Aorta (tissue), 5 donors: ENCODE results near the gene PLXNC1. TPM values are rescaled to one million over a fixed set of nuclear protein-coding genes. Genes with fewer than 3 reads are reported as not detected.

Source experiments
- ATAC-seq: fragments of 200-7000 bp; cut with Tn5 transposase; one replicate; pipeline ENCODE4 v1.9.1; 2022; ENCODE audit warnings: moderate library complexity; ENCODE audit not compliant: low FRiP score
- DNase-seq, 2 donors: peaks; one replicate each; pipeline ENCODE4 v3.0.0-alpha.2; 2020
- H3K27ac ChIP-seq, 2 donors: one replicate each; pipeline ENCODE4 v1.5.1; 2013; ENCODE audit warnings: low read length in 2 of 2, mild to moderate bottlenecking in 2 of 2, moderate library complexity in 2 of 2, control low read depth in 1 of 2, inconsistent platforms in 1 of 2, low read depth in 1 of 2
- H3K27me3 ChIP-seq, 2 donors: one replicate each; pipeline ENCODE4 v1.6.1; 2013; ENCODE audit warnings: control low read depth in 1 of 2, low read length in 1 of 2, mild to moderate bottlenecking in 1 of 2, moderate library complexity in 1 of 2; ENCODE audit not compliant: insufficient read depth in 2 of 2, control insufficient read depth in 1 of 2
- H3K36me3 ChIP-seq, 2 donors: one replicate each; pipeline ENCODE4 v1.6.1; 2013; ENCODE audit warnings: control low read depth in 1 of 2, low read length in 1 of 2, mild to moderate bottlenecking in 1 of 2; ENCODE audit not compliant: insufficient read depth in 2 of 2, control insufficient read depth in 1 of 2
- H3K4me1 ChIP-seq, 2 donors: one replicate each; pipeline ENCODE4 v1.6.1; 2013; ENCODE audit warnings: low read length in 2 of 2, control low read depth in 1 of 2, mild to moderate bottlenecking in 1 of 2, moderate library complexity in 1 of 2; ENCODE audit not compliant: insufficient read depth in 2 of 2, control insufficient read depth in 1 of 2
- H3K4me3 ChIP-seq, 2 donors: one replicate each; pipeline ENCODE4 v1.5.1; 2013; ENCODE audit warnings: low read length in 2 of 2, control low read depth in 1 of 2, mild to moderate bottlenecking in 1 of 2
- H3K9me3 ChIP-seq: one replicate; pipeline ENCODE4 v1.6.1; 2013; ENCODE audit warnings: mild to moderate bottlenecking, low read length; ENCODE audit not compliant: control insufficient read depth
- whole genome bisulfite sequencing, 2 donors: extraction: QIAGEN DNeasy Blood & Tissue Kit; methylation state at CpG; one replicate each; pipeline ENCODE4 v1.1.7; 2013; 5-methylcytosine and 5-hydroxymethylcytosine counted together
- intact Hi-C, 2 donors: fragments of 100-400 bp; cut with DNase I; formaldehyde crosslinking; loops; one replicate each; pipeline versions ENCODE4 v1.14.2 to v1.15.0; 2022
- polyA plus RNA-seq, 2 donors: library from polyadenylated mRNA; stranded (reverse); fragments of 200-250 nt; gene quantifications; one replicate each; pipeline ENCODE4 v1.2.3, GENCODE V29; 2013
- total RNA-seq, 2 donors: library from RNA; stranded (reverse); fragmentation: NEBNext Ultra II Directional; extraction: Animal tissue kit (Norgen Biotek cat#: 25700); gene quantifications; one replicate each; pipeline ENCODE4 v1.2.1, GENCODE V29; 2021
- donor health status: healthy with polysubstance abuse.
- donor health status: Bipolar disorder and iron deficiency.
- donor health status: DM: no; HTN: no; CAD: no.
- donor health status: DM: no; HTN: no; CAD: no.
- donor health status: DM: yes; HTN: yes; CAD: no.

The PLXNC1 gene
- total and polyA plus RNA-seq, 4 donors: 1.2 to 26.8 (median 5.4) TPM

DNA sequence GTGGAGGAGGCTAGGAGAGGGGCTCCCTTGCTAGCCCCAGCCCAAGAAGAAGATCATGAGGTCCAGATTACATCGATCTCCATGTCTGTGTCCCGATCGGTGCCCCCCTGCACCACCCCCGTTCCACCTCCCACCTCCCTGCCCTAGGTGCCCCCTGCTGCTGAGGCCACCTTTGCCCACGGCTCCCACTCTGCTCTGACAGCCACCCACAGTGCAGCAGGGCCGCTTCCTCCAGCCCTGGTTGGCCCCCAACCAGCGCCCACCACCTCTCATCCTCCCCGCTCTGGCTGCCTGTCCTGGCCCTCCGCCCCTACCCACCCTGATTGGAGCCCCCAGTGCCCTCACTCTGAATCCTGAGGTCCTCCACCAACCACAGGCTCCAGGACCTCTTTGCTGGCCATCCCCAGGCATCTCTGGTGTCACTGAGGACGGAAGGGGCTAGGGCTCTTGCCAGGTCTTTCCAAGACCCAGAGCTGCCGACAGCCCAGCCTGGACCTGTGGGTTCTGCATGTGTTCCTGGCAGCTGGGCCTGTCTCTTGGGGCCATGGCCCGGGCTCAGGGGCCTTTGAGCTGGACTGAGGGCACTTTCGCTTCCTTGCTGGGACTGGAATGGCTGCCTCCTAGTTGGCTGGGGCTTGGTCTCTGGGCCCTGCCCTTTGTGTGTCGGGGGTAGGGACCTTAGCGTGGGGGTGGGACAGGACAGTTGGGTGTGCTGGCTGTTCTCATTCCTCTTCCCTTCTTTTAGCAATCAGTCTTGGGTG is 7.2 kb upstream of the PLXNC1 start:
- no peak overlapping the region for H3K27ac ChIP-seq
- no peak overlapping the region for H3K4me3 ChIP-seq
- H3K36me3 ChIP-seq: no peaks in the 10 kb centered on the region
- no peaks in the 10 kb centered on the region for H3K9me3 ChIP-seq
- DNase-seq: no peak
- ATAC-seq: no peak
- H3K4me1 ChIP-seq: no peaks in the 10 kb centered on the region
- intact Hi-C loops: loop anchor here in 1 of 2 donors (10.0 kb wide), 1 partner anchor 294 kb away; no protein-coding TSS in a partner anchor
- WGBS, 2 donors: 88 to 94% methylated on average over 14 to 15 of the region's 15 CpGs
- H3K27me3 ChIP-seq: no peaks in the 10 kb centered on the region

DNA sequence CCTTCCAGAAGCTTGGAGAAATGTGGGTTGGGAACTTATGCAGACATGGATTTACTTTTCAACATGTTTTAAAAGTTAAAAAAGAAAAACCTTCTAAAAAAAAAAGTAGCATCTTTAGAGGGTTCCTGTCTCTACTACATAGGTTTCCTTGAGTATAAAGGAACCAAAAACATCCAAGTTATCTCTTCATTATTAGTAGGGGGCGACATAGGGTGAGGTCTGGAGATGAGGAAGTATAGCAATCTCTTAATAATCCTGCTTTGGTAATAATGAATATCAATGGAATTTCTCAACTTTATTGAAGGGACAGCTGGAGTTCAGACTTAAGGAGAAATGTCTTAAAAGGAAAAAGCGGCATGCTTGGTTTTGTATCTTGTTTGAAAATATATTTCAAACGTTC is 6.5 kb upstream of the PLXNC1 start:
- intact Hi-C loops: loop anchor here in 1 of 2 donors (10.0 kb wide), 1 partner anchor 293 kb away; no protein-coding TSS in a partner anchor
- Histone ChIP-seq H3K4me3 (no peak overlapping the region), H3K36me3 (no peaks in the 10 kb centered on the region), H3K27me3 (no peaks in the 10 kb centered on the region), H3K4me1 (no peaks in the 10 kb centered on the region), H3K9me3 (no peaks in the 10 kb centered on the region), H3K27ac (no peak overlapping the region)
- no peak for ATAC-seq
- DNase-seq: no peak
- WGBS, 2 donors: 86 to 87% methylated on average over 3 of the region's 3 CpGs

DNA sequence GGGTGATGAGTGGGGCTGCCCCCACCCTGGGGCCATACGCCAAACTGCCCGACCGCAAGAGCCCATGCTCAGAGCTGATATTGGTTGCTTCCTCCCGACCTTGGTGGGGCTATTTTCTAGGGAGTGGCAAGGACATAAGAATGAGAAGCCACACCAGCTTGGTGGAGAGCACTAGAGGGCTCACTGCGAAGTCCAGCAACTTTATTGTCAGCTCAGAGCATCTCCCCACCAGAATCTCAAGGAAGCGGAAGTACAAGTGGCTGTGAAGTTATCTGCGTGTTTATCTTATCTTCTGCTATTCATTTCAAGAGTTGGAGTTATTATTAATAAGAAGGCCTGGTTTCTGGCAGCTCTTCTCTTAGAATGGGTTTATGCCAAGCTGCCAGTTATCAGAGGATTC is 4.9 kb upstream of the PLXNC1 start:
- DNase-seq: no peak
- H3K9me3 ChIP-seq: no peaks in the 10 kb centered on the region
- no peaks in the 10 kb centered on the region for H3K36me3 ChIP-seq
- intact Hi-C loops: loop anchor here in 1 of 2 donors (10.0 kb wide), 1 partner anchor 291 kb away; no protein-coding TSS in a partner anchor
- H3K27me3 ChIP-seq: no peaks in the 10 kb centered on the region
- no peak overlapping the region for H3K4me3 ChIP-seq
- H3K27ac ChIP-seq: no peak overlapping the region
- no peaks in the 10 kb centered on the region for H3K4me1 ChIP-seq
- ATAC-seq: no peak
- 75 to 77% methylated on average over 7 of the region's 7 CpGs for WGBS, 2 donors

DNA sequence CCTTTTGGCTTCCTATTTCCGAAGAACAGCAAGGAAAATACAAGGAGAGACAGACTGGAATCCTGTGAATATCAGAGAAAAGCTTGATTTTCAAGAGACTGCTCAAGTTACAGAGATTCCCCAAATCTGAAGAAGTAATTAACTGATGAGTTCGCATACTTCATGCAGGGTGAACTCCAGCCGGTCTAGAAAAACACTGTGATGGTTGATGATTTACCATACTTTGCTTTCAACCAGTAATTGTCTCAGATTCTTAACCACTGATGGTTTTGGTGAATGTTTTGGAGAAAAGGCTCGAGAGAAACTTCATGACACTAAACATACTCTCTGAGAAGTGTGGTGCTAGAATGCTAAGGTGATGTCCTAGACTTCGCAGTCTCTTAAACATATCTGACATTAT is 4.4 kb upstream of the PLXNC1 start:
- Histone ChIP-seq H3K4me3 (no peak overlapping the region), H3K9me3 (no peaks in the 10 kb centered on the region), H3K27me3 (no peaks in the 10 kb centered on the region), H3K4me1 (no peaks in the 10 kb centered on the region), H3K36me3 (no peaks in the 10 kb centered on the region), H3K27ac (no peak overlapping the region)
- DNase-seq: no peak
- no peak for ATAC-seq
- intact Hi-C loops: loop anchor here in 1 of 2 donors (10.0 kb wide), 1 partner anchor 291 kb away; no protein-coding TSS in a partner anchor
- 83 to 84% methylated on average over 5 of the region's 5 CpGs for WGBS, 2 donors

DNA sequence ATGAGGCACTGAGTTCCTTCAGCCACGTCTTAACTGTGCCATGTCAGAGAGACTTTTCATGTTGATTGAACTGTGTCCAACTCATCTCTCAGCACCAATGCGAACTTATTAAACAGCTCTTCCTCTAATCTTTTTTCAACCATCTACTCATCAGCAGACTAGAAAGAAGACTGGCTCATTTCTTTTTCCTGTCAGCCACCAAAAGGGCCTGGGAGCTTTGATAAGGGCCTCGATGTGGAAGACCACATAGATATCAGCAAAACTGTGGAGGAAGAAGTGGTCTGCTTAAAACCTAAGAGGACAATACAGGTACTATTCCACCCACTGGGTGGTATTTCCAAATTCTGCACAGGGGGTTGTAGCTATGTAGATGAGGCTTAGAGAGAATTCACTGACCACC is 3.6 kb upstream of the PLXNC1 start:
- no peak for ATAC-seq
- Histone ChIP-seq H3K27ac (no peak overlapping the region), H3K36me3 (no peaks in the 10 kb centered on the region), H3K4me1 (no peaks in the 10 kb centered on the region), H3K4me3 (no peak overlapping the region), H3K27me3 (no peaks in the 10 kb centered on the region), H3K9me3 (no peaks in the 10 kb centered on the region)
- 76 to 77% methylated on average over 3 of the region's 3 CpGs for whole genome bisulfite sequencing, 2 donors
- no peak for DNase-seq
- intact Hi-C loops: loop anchor here in 1 of 2 donors (10.0 kb wide), 1 partner anchor 290 kb away; no protein-coding TSS in a partner anchor

DNA sequence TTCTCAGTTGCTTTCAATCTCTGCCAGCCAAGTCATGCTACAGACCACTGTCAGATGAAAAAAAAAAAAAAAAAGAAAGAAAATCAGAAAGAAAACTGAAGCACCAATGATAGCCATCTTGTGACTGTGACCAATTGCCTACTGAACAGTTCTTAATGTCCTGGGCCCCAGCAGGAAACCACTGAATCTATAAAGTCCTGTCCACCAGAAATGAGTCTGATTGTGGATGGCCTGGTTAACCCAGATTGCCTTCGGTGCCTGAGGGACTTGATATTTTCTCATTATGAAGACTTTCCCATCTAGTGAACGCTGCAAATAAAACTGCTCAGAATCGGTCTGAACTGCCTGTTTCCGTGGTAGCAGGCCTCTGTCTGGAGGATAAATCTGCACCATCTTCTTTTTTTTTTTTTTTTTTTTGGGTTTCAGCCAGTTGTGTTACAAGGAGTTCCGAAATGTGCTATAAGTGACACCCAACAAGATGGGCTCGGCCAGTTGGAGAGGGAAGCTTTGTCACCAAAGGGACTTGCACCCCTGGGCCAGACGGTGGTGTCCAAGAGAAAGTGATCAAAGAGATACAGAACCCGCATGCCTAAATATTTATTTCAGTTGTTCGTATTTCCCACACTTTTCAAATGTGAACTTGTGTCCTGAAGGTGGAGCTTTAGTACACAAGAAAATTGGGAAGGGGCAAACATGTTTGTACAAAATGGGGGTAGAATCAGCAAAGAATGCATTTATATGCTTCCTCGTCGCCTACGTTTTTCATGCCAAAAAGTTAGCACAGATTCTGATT is 3.0 kb upstream of the PLXNC1 start:
- H3K9me3 ChIP-seq: no peaks in the 10 kb centered on the region
- no peaks in the 10 kb centered on the region for H3K36me3 ChIP-seq

DNA sequence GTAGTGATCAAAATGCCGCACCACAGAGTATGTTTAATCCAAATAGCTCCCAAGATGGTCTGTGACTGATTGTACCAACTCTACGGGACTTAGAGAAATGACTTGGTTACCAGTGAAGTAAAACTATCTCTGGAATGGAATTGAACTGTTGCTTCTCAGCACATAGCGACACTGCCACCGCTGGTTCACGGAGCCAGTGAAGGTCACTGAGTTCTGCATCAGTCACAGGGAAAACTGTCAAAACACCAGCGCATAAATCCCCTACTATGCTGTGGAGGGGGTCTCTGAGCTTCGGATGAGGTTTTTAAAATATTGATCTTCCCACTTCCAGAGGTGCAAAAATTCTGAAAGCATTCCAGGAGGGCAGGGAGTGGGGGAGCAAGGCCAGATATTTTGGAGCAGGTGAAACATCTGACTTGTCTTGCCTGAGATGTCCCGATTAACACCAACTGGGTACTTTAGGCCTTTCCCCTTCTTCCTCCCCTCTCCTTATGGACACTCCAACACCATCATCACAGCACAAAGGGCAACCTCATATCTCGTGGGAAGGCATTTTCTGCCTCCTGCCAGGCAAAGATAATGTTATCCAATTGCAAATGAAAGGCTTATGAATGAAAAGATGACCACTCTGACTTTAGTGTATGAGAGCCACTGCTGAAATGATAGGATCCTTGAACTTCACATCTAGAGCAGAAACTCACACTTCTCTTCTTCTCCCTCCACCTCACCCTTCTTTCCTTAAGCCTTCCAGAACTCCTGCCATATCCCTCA is 2.0 kb upstream of the PLXNC1 start:
- Histone ChIP-seq H3K4me3 (no peak overlapping the region), H3K27ac (no peak overlapping the region), H3K27me3 (no peaks in the 10 kb centered on the region), H3K9me3 (no peaks in the 10 kb centered on the region), H3K36me3 (no peaks in the 10 kb centered on the region), H3K4me1 (no peaks in the 10 kb centered on the region)
- 88 to 89% methylated on average over 9 of the region's 9 CpGs for WGBS, 2 donors
- intact Hi-C loops: loop anchor here in 1 of 2 donors (10.0 kb wide), 1 partner anchor 288 kb away; no protein-coding TSS in a partner anchor
- DNase-seq (no peak), ATAC-seq (no peak)

More for the DNA sequence above, 3.0 kb upstream of the PLXNC1 start:
- Histone ChIP-seq H3K27ac (no peak overlapping the region), H3K4me3 (no peak overlapping the region), H3K27me3 (no peaks in the 10 kb centered on the region), H3K4me1 (no peaks in the 10 kb centered on the region)
- 40 to 41% methylated on average over 12 of the region's 12 CpGs for WGBS, 2 donors
- intact Hi-C loops: loop anchor here in 1 of 2 donors (10.0 kb wide), 1 partner anchor 289 kb away; no protein-coding TSS in a partner anchor
- ATAC-seq: no peak
- DNase-seq: no peak

DNA sequence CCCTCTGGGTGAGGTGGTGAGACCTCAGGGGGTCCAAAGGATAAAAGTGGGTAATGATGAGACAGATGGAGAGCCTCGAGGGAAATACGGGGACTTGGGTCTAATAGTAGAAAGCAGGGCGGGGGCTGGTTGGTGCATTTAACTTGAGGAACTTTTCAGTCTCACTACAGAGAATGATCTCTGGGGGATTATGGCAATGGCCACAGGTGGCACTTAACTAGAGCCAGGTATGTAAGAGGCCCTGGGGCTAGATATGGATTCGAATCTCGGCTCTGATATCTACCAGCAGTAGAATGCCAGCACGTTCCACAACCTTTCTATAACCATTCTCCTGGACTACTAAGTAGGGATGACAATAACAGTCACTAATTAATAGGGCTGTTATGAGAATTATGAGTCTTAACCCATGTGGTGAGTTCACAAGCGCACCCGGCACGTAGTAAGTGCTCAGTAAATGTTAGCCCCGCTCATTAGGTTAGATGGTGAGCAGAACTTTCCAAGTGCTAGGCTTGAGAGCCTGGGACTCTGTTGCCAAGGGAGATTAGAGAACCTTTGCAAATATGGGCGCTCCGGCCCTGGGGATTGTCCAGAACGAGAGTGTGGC is 888 bp upstream of the PLXNC1 start:
- WGBS, 2 donors: 52 to 56% methylated on average over 13 of the region's 13 CpGs
- H3K4me3 ChIP-seq: no peak overlapping the region
- no peaks in the 10 kb centered on the region for H3K9me3 ChIP-seq
- no peaks in the 10 kb centered on the region for H3K27me3 ChIP-seq
- no peaks in the 10 kb centered on the region for H3K36me3 ChIP-seq
- intact Hi-C loops: loop anchor here in 1 of 2 donors (10.0 kb wide), 1 partner anchor 287 kb away; no protein-coding TSS in a partner anchor
- no peak for DNase-seq
- no peaks in the 10 kb centered on the region for H3K4me1 ChIP-seq
- no peak overlapping the region for H3K27ac ChIP-seq
- no peak for ATAC-seq
